ENCODE results near the gene ARFGAP2.

The ARFGAP2 gene

DNA sequence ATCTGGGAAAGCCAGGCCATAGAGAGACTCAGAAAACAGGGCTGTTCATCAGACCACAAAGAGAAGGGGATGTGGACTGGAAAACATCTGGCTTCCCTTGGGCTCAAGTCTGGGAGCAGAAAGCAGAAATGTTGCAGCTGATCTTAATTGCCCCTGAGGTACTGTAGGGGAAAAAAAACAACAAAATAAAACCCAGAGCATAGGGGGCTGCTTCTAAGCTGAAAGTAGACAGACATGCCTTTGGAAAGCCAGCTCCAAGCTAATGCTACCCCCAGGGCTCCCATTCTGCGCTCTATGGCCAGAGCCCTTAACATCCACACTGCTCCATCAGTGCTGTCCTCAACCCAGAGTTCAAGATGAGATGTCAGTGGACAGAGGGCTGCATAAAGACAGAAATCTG is 11.6 kb upstream of the ARFGAP2 start:
- in situ Hi-C loops (cut with MboI; ENCODE audit: low sequenced_read_pairs) = no loop called here

- in situ Hi-C loops (cut with MboI; ENCODE audit: low sequenced_read_pairs) = no loop called here
These were observed 11.0 kb upstream of the ARFGAP2 start for GRCh38 chr11:47187723-47188122.

DNA sequence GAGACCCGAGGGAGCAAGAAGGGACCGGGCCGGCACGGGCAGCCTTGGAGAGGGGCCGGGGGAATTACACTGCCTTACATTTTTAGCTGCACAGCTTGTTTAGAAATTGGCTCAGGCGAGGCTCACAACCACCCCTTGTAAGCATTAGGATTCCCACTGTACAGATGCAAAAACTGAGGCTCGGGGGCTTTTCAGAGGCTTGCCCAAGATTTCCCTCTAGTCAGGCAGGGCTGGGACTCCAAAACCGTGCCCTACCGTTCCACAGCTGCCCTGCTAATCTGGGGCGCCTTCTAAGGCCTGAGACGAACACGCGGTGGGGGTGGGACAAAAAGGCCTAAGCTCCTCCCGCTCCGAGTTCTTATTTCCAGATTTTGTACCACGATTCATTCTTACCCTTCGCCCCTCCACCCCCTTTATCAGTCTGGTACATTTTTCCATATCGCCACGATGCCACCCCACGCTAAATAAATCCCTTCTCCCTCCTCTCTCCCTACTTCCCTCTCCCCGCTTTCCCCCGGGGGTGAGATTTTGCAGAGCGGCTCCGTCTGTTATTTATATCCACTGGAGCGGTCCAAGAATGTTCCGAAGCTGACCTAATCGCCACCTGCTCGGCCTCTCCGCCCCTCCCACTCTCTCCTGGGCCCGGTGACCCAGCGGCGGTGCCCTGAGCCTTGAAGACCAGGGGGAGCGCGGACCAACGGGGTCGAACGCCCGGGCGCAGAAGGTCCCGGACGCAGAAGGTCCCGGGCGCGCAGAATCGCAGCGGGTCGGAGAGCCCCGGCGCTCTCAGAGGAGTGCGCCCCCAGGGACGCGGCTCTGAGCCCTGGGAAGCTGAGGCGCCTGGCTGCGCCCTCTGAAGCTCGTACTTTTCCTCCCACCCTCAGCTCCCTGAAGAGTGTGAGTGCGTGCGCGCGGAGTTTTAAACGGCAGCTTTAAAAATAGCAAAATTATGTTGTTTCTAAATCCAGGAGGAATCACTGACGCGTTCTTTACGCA is 10.3 kb upstream of the ARFGAP2 start:
- in situ Hi-C loops (cut with MboI; ENCODE audit: low sequenced_read_pairs) = no loop called here

- in situ Hi-C loops (cut with MboI; ENCODE audit: low sequenced_read_pairs) = no loop called here
These were observed 9.5 kb upstream of the ARFGAP2 start, which contains the start of gene PACSIN3 for GRCh38 chr11:47186076-47186699. TSS of gene PACSIN3 (minus strand) at chr11:47186434. CDS start at chr11:47182727, 3,707 bp downstream.

DNA sequence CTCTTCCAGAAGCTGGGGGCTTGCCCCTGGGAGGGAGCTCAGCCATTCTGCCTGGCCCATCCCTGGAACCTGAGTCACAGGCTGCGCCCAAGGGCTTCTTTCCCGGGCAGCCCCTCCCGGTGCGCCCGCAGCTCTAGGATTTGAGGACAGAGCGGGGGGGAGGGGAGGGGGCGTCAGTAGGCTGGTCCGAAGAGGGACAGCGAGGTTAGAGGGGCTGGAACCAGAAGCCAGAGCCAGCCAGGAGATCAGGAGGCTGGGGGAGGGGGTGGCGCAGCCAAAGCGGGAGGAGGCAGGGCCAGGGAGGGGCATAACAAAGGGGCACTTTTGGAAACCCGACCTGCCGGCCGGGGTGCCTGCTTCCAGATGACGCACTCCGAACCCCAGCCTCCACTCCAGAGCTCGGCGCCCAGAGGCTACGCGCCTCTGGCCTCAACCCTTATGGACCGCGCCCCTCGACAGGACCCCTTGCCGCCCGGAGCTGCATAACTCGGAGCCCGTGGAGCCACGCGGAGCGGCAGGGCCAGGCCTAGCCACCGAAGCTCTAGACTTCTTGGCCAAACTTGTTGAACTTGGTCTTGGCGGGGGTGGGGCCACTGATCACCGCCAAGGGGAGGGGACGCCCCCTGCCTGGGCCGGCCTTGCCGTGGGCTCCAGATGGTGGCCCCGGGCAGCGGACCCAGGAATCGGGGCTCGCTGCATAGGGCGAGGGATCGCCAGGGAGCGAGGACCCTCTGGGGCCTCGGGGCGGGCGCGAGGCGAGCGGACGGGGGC is 8.8 kb upstream of the ARFGAP2 start:
- in situ Hi-C loops (cut with MboI; ENCODE audit: low sequenced_read_pairs) = no loop called here

GRCh38 chr11:47184711-47185304 is 8.1 kb upstream of the ARFGAP2 start:
- in situ Hi-C loops (cut with MboI; ENCODE audit: low sequenced_read_pairs) = no loop called here

GRCh38 chr11:47183969-47184368 is 7.3 kb upstream of the ARFGAP2 start:
- in situ Hi-C loops (cut with MboI; ENCODE audit: low sequenced_read_pairs) = no loop called here

DNA sequence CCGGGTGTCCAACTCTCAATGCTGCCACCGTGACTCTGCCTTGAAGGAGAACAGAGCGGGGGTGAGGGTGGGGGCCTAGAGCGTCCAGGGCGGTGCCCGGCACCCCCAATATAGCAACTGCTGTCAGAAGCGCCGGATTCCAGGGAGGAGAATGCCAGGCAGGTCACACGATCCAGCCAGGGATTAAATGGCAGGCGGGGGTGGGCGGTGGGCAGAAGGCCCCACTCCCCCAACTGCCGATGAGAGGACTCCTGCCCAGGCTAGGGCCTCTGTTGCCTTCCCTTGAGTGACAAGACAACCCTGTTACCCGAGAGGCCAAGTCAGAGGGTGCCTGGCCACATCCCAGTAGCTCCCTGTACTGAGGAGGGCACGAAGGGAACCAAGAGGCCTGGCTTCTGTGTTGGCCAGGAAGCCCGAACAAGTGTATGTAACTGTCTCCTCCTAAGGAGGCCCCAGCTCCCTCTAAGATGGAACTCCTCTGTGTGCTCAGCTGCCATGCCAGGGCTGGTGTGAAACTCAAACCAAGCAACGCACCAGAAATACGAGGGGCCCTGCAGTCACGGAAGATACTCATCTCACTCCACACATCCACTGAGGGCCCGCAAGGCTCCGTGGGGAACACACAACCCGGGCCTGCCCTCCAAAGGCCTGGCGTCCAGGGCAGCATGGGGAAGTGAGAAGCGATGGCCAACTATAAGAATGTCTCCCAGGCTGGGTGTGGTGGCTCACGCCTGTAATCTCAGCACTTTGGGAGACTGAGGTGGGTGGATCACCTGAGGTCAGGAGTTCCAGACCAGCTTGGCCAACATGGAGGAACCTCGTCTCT is 6.6 kb upstream of the ARFGAP2 start:
- in situ Hi-C loops (cut with MboI; ENCODE audit: low sequenced_read_pairs) = no loop called here

- in situ Hi-C loops (cut with MboI; ENCODE audit: low sequenced_read_pairs) = no loop called here
These were observed 5.7 kb upstream of the ARFGAP2 start for GRCh38 chr11:47182380-47182779.

- in situ Hi-C loops (cut with MboI; ENCODE audit: low sequenced_read_pairs) = no loop called here
These were observed 4.6 kb upstream of the ARFGAP2 start for GRCh38 chr11:47181271-47181670.

GRCh38 chr11:47180006-47180787 is 3.5 kb upstream of the ARFGAP2 start:
- in situ Hi-C loops (cut with MboI; ENCODE audit: low sequenced_read_pairs) = no loop called here

- in situ Hi-C loops (cut with MboI; ENCODE audit: low sequenced_read_pairs) = no loop called here
These were observed 2.9 kb upstream of the ARFGAP2 start for GRCh38 chr11:47179655-47179991.

- in situ Hi-C loops (cut with MboI; ENCODE audit: low sequenced_read_pairs) = no loop called here
These were observed 2.3 kb upstream of the ARFGAP2 start for GRCh38 chr11:47178737-47179654.

DNA sequence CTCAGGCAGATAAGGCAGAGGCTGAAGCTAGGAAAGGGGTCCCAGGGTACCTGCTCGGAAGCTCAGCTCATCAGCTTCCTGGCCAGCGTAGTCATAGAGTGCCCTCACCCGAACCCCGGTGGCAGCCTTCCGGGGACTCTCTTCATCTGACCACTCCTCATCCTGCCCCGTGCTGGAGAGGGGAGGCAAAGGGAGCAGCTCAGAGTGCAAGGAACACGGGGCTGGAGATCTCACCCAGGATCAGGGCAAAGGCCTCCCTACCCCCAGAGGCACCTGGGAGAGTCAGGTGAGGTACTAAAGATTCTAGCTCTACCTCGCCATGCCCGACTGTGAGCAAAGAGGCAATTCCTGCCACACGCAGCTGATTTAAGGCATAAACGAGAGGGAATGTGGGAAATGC is 1.6 kb upstream of the ARFGAP2 start:
- in situ Hi-C loops (cut with MboI; ENCODE audit: low sequenced_read_pairs) = no loop called here

DNA sequence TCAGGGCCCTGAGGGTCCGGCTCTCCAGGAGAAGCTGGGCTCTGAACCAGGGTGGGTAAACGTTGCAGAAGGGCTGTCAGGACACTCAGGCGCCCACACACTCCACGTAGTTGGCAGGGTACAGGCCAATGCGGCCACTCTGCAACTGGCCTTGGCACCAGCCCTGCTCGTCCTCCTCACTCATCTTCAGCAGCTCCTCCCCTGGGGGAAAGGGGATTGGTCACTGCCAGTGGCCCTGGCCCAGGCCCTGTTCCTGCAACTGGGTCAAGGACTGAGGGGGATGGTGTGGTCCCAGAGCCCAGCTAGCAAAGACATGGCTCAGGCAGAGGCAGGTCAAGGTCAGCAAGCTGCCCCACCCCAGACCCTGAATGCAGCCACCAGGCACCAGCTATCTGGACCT is 1.2 kb upstream of the ARFGAP2 start:
- in situ Hi-C loops (cut with MboI; ENCODE audit: low sequenced_read_pairs) = no loop called here

DNA sequence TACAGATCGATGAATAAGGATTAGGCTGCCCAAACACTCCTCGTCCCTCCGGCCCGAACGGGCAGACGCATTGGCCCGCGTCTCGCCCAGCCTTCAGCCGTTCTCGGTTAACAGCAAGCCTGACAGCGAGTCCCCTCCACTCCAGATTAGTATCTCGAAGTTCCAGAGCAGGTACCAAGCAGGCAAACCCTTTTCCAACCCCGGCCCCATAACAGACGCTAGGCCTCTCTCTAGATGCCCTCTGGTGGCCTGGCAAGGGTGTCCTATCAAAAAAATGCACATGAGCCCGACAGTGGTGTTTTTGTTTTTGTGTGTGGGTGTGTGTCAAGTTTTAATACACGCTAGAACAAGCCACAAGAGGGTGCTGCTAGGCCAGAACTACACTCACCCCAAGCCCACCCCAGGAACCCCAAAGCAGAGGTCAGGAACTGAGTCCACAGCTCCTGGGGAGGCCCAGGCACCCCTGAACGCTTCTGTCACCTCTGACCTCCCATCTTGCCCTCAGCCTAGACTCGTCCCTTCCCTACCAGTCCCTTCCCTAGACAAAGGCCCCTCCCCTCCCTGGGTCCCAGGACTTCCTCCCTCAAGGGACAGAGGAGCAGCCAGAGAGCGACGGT is 658 bp upstream of the ARFGAP2 start:
- in situ Hi-C loops (cut with MboI; ENCODE audit: low sequenced_read_pairs) = no loop called here

DNA sequence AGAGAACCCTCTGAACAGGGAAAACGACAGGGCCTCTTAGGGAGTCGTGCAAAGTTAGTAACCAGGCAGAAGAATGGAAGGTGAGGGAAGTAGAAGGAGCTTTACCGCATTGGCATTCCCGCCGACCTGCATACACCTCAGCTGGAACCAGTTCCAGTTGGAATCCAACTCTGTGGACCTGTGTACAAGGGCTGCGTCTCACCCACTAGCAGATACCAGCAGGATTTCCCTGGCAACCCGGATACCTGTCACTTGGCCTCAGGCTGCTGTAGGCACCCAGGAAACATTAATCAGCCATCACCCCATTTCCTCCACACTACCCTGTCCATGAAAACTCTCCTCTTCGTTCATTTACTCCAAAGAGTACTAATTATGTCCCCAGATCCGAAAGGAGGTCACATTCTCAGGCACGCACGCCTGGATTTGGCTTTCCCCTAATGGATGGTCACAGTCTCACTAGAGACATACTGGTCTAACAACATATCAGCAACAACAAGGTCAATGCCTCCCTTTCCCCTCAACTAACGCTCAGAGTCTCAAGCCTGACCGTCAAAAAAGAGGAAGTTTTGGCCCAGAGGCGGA is 842 bp downstream of the ARFGAP2 start:
- in situ Hi-C loops (cut with MboI; ENCODE audit: low sequenced_read_pairs) = no loop called here
